ENCODE results near the gene LARGE1. TPM values are rescaled to one million over a fixed set of nuclear protein-coding genes. Genes with fewer than 3 reads are reported as not detected.

The LARGE1 gene
- total and polyA plus RNA-seq, 11 donors, result 31.2 to 211 (median 129) TPM

- 69 to 82% (median 73%) methylated on average over 13 of the region's 13 CpGs for WGBS, 4 donors
- DNase-seq (no peak), ATAC-seq (peak in 2 of 4 donors; percentile 40 to 66)
- no peak for TF ChIP-seq POLR2A (IDR thresholded peaks at IDR 0.05)
- TF ChIP-seq, protein P1, sequence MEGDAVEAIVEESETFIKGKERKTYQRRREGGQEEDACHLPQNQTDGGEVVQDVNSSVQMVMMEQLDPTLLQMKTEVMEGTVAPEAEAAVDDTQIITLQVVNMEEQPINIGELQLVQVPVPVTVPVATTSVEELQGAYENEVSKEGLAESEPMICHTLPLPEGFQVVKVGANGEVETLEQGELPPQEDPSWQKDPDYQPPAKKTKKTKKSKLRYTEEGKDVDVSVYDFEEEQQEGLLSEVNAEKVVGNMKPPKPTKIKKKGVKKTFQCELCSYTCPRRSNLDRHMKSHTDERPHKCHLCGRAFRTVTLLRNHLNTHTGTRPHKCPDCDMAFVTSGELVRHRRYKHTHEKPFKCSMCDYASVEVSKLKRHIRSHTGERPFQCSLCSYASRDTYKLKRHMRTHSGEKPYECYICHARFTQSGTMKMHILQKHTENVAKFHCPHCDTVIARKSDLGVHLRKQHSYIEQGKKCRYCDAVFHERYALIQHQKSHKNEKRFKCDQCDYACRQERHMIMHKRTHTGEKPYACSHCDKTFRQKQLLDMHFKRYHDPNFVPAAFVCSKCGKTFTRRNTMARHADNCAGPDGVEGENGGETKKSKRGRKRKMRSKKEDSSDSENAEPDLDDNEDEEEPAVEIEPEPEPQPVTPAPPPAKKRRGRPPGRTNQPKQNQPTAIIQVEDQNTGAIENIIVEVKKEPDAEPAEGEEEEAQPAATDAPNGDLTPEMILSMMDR (IDR thresholded peaks at IDR 0.05), result no peak
- H3K4me1 ChIP-seq, result peaks cover 0 to 41% (median 16%) of the 10 kb centered on the region in 12 donors
- no peaks in the 10 kb centered on the region for H3K27me3 ChIP-seq
- H3K36me3 ChIP-seq, result no peaks in the 10 kb centered on the region
- H3K4me3 ChIP-seq, result no peak overlapping the region
- intact Hi-C loops (cut with DNase I), result no loop called here
- peak overlapping the region in 2 of 12 donors; percentile 10 to 58 for H3K27ac ChIP-seq
- no peaks in the 10 kb centered on the region for H3K9me3 ChIP-seq
Observed at GRCh38 chr22:33476716-33477115, 443.6 kb downstream of the LARGE1 start.

DNA sequence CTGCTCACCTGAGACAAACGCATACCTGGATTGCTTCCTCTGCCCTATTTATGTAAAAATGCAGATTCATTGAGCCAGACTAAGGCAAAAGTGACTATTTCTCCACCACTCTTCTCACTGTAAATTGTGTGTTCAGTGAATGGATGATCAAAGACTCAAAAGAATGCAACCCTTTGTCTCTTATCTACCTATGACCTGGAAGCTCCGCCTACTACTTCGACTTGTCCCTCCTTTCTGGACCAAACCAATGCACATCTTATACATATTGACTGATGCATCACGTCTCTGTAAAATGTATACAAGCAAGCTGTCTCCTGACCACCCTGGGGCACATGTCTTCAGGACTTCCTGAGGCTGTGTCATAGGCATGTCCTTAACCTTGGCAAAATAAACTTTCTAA is 444.1 kb downstream of the LARGE1 start:
- H3K9me3 ChIP-seq, result no peaks in the 10 kb centered on the region
- ATAC-seq, result no peak
- TF ChIP-seq, protein P1 (IDR thresholded peaks at IDR 0.05), result no peak
- no peak for TF ChIP-seq POLR2A (IDR thresholded peaks at IDR 0.05)
- intact Hi-C loops (cut with DNase I), result no loop called here
- H3K36me3 ChIP-seq, result no peaks in the 10 kb centered on the region
- no peaks in the 10 kb centered on the region for H3K27me3 ChIP-seq
- WGBS, 4 donors, result 89 to 94% (median 93%) methylated on average over 4 of the region's 4 CpGs
- H3K4me1 ChIP-seq, result peaks cover 0 to 44% (median 16%) of the 10 kb centered on the region in 12 donors
- DNase-seq, result no peak
- H3K4me3 ChIP-seq, result no peak overlapping the region
- peak overlapping the region in 1 of 12 donors; percentile 58 for H3K27ac ChIP-seq

- peaks cover 0 to 51% (median 16%) of the 10 kb centered on the region in 12 donors for H3K4me1 ChIP-seq
Observed at GRCh38 chr22:33474587-33474986, 445.7 kb downstream of the LARGE1 start.

DNA sequence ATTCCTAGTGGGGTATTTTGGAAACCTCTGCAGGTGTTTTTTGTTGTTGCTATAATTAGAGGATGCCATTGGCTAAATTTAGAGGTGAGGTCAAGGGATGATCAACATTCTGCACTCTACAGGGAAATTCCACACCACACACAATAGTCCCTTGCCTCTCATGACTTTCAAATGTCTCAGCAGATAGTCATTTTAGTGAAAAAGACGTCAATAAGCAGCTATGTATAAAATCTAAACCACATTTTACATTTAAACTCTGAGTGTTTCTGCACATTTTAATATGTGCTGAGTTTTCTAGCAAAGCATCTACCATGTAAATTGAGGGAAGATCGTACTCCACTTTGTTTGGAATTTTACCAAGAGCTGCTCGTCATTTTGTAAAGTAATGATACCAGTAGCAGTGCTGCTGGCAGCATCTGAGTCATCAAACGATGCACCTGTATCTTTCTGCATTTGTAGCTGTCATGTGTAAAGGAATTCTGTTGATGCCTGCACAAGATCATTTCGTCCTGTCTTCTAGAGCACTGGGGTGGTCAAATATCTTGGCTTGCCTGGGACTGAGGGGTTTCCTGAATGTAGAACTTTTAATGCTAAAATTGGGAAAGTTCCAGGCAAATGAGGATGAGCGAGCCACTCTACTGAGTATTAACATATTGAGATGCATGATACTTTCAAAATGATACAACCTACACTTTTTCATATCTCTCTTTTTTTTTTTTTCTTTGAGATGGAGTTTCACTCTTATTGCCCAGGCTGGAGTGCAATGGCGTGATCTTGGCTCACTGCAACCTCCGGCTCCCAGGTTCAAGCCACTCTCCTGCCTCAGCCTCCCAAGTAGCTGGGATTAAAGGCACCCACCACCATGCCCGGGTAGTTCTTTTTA is 447.6 kb downstream of the LARGE1 start:
- no peaks in the 10 kb centered on the region for H3K27me3 ChIP-seq
- TF ChIP-seq POLR2A (IDR thresholded peaks at IDR 0.05), result no peak
- TF ChIP-seq, protein P1 (IDR thresholded peaks at IDR 0.05), result no peak
- DNase-seq (no peak), ATAC-seq (peak; percentile 55 to 86 (median 71))
- no peaks in the 10 kb centered on the region for H3K36me3 ChIP-seq
- intact Hi-C loops (cut with DNase I), result no loop called here
- no peak overlapping the region for H3K4me3 ChIP-seq
- H3K27ac ChIP-seq, result peak overlapping the region in 8 of 12 donors; percentile 17 to 81 (median 52)
- peaks cover 0 to 52% (median 18%) of the 10 kb centered on the region in 12 donors for H3K4me1 ChIP-seq
- no peaks in the 10 kb centered on the region for H3K9me3 ChIP-seq
- 56 to 68% (median 63%) methylated on average over 9 of the region's 9 CpGs for WGBS, 4 donors

More at GRCh38 chr22:33474587-33474986, 445.7 kb downstream of the LARGE1 start:
- H3K4me3 ChIP-seq, result no peak overlapping the region
- H3K27me3 ChIP-seq, result no peaks in the 10 kb centered on the region
- H3K27ac ChIP-seq, result no peak overlapping the region
- intact Hi-C loops (cut with DNase I), result no loop called here
- no peak for DNase-seq
- H3K9me3 ChIP-seq, result no peaks in the 10 kb centered on the region
- WGBS, 4 donors, result 71 to 83% (median 83%) methylated on average over 1 of the region's 1 CpG
- no peak for ATAC-seq
- TF ChIP-seq, protein P1 (IDR thresholded peaks at IDR 0.05), result no peak
- TF ChIP-seq POLR2A (IDR thresholded peaks at IDR 0.05), result no peak
- no peaks in the 10 kb centered on the region for H3K36me3 ChIP-seq
